Activated CD4-positive, CD25-positive, alpha-beta regulatory T cell treated with anti-CD3 and anti-CD28 coated beads, Interleukin-2, amount 50 U/mL, for 24 hours (primary cell): ENCODE results near the gene MED16.
"Not testable (repeated sequence)": the region's sequence is repeated elsewhere in the genome, so short reads cannot be mapped to it uniquely, and the experiment has no call there.

ENCODE experiments used
- ATAC-seq, 2 donors: fragments of 150-1000 bp; cut with Tn5 transposase; one replicate each; pipeline ENCODE4 v1.10.0; 2021; ENCODE audit warnings: mild to moderate bottlenecking in 1 of 2, moderate library complexity in 1 of 2

The MED16 gene

GRCh38 chr19:825897-826644 lies 66.9 kb downstream of the MED16 start:
- ATAC-seq: no peak

- no peak for ATAC-seq
Measured at GRCh38 chr19:824885-825284, 68.1 kb downstream of the MED16 start.

GRCh38 chr19:823565-824121 lies 69.3 kb downstream of the MED16 start:
- ATAC-seq: no peak

GRCh38 chr19:821825-822503 lies 71.0 kb downstream of the MED16 start, which contains the start of gene PLPPR3:
Gene PLPPR3, minus strand, starts transcription at chr19:821955. Its CDS starts 396 bp downstream, at chr19:821559.
- no peak for ATAC-seq

GRCh38 chr19:821231-821824 lies 71.7 kb downstream of the MED16 start:
- ATAC-seq: no peak

GRCh38 chr19:820212-820611 lies 72.8 kb downstream of the MED16 start:
- ATAC-seq: not testable (repeated sequence)
